ENCODE data around the gene VMP1. TPM values are rescaled to one million over a fixed set of nuclear protein-coding genes. Genes with fewer than 3 reads are reported as not detected.
"Not testable (repeated sequence)": the region's sequence is repeated elsewhere in the genome, so short reads cannot be mapped to it uniquely, and the experiment has no call there.

Gene VMP1
- total RNA-seq, 2 donors from 2014 or later, result 344 to 725 TPM

DNA sequence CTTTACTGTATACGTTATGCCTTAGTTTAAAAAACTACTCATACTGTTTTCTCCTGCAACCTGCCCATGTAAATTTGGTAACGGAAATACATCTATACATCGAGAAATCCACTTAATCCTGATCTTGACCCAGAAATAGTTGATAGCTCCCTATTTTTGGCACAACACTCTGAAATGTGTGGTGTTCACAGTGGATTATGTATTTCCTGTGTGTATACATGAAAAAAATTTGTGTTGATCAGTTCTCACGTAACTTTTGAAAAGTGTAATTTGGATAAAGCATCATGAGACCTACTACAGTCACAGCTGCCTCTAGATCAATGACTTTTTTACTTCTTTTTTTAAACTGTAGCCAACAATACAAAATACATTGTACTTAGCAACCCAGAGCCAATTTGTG is 90.7 kb downstream of the VMP1 start:
- DNase-seq (ENCODE audit: low spot score in 2 of 2), result no peak
- Mint-ChIP-seq H3K36me3 (peaks cover 6 to 29% of the 10 kb centered on the region in 2 donors), H3K9me3 (no peaks in the 10 kb centered on the region), H3K27ac (peak overlapping the region in 1 of 2 donors; percentile 33)
- ATAC-seq, result no peak

DNA sequence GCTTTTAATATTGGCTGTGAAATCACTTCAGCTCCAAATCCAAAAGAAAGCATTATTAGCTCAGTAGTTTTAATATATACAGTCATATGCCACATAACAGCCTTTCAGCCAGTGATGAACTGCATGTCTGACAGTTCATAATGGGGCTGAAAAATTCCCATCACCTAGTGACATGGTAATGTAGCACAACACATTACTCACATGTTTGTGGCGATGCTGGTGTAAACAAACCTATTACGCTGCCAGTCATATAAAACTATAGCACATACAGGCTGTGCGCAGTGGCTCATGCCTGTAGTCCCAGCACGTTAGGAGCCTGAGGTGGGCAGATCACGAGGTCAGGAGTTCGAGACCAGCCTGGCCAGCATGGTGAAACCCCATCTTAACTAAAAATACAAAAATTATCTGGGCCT is 93.1 kb downstream of the VMP1 start:
- peaks cover 6 to 24% of the 10 kb centered on the region in 2 donors for H3K36me3 Mint-ChIP-seq
- no peaks in the 10 kb centered on the region for H3K9me3 Mint-ChIP-seq
- peak in 1 of 2 donors; percentile 71 for ATAC-seq
- H3K27ac Mint-ChIP-seq, result no peak overlapping the region
- DNase-seq (ENCODE audit: low spot score in 2 of 2), result no peak

- DNase-seq (ENCODE audit: low spot score in 2 of 2) (no peak), ATAC-seq (no peak)
- Mint-ChIP-seq H3K9me3 (no peaks in the 10 kb centered on the region), H3K36me3 (peaks cover 0 to 18% of the 10 kb centered on the region in 2 donors), H3K27ac (no peak overlapping the region)
Observed at GRCh38 chr17:59802160-59802559, 94.7 kb downstream of the VMP1 start.

DNA sequence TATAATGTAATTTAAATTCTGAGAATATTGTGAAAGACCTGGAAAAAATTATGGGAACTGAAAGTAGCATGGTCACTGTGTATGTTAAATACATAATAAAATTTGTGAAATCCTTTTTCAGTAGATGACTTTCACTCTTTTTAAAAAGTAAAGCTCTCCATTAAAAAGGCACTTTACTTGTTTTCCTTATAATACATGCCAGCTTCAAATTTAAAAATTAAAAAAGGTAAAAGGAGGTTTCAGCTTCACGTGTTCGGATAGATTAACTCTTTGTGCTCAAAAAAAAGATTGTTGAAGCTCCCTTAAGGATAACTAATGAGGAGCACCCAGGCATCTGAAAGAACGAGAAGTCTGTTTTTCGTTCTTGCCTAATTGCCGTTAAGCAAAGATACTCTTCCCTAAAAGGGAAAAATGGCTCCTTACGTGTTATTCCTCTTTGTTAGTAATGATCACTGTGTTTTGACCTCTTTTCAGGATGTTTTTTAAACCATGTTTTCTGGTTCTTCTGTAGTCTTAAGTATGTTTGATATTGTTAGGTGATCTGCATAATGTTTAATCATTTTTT is 97.5 kb downstream of the VMP1 start:
- H3K36me3 Mint-ChIP-seq, result peaks cover 0 to 9% of the 10 kb centered on the region in 2 donors
- no peak for DNase-seq (ENCODE audit: low spot score in 2 of 2)
- ATAC-seq, result no peak

GRCh38 chr17:59806322-59806721 is 98.9 kb downstream of the VMP1 start:
- not testable (repeated sequence) for H3K27ac Mint-ChIP-seq; H3K36me3 Mint-ChIP-seq; H3K9me3 Mint-ChIP-seq; DNase-seq (ENCODE audit: low spot score in 2 of 2); ATAC-seq

More for the DNA sequence above, 97.5 kb downstream of the VMP1 start:
- no peak overlapping the region for H3K27ac Mint-ChIP-seq
- H3K9me3 Mint-ChIP-seq, result no peaks in the 10 kb centered on the region

DNA sequence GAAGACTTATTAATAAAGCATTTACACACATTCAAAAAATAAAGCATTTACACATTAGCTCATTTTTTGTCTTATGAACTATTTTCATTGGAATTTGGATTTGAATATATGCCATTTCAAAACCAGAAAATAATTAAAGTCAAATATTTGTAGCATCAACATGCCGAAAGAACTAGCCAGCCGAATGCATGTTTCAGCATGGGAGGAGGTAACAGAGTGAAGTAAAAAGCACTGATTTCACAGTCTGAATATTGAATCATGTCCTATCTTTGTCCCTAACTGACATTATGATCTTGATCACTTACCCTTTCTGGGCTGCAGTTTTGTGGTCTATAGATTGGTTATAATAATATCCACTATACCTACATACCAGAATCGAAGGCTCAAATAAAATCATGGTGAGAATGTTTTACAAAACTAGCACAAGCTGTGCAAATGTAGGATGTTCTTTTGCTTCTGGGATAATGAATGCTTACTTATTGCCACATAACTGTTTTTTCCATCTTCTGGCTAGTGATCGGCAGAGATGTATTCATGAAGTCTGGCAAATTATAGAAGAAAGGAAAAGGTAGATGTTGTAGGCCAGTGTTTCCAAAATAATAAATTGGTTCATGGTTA is 100.5 kb downstream of the VMP1 start:
- Mint-ChIP-seq H3K27ac (no peak overlapping the region), H3K36me3 (peaks cover 10 to 22% of the 10 kb centered on the region in 2 donors), H3K9me3 (no peaks in the 10 kb centered on the region)
- DNase-seq (ENCODE audit: low spot score in 2 of 2) (no peak), ATAC-seq (no peak)

DNA sequence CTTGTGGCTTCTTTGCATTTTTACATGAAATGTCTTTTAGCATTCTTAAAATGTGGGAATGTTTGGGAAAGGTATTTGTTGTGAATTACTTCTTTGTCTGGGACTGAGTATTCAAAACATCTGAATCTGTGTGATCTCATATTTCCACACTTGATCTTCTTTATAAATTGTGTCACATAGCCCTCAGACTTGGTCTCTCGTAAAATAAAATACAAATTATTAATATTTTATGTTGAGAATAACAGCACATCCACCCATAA is 103.4 kb downstream of the VMP1 start:
- Mint-ChIP-seq H3K36me3 (peaks cover 12 to 29% of the 10 kb centered on the region in 2 donors), H3K27ac (no peak overlapping the region), H3K9me3 (peaks cover 0 to under 1% of the 10 kb centered on the region in 2 donors)
- DNase-seq (ENCODE audit: low spot score in 2 of 2), result no peak
- no peak for ATAC-seq

GRCh38 chr17:59811209-59811608 is 103.8 kb downstream of the VMP1 start:
- ATAC-seq, result no peak
- peaks cover 0 to 3% of the 10 kb centered on the region in 2 donors for H3K9me3 Mint-ChIP-seq
- H3K36me3 Mint-ChIP-seq, result peaks cover 15 to 32% of the 10 kb centered on the region in 2 donors

DNA sequence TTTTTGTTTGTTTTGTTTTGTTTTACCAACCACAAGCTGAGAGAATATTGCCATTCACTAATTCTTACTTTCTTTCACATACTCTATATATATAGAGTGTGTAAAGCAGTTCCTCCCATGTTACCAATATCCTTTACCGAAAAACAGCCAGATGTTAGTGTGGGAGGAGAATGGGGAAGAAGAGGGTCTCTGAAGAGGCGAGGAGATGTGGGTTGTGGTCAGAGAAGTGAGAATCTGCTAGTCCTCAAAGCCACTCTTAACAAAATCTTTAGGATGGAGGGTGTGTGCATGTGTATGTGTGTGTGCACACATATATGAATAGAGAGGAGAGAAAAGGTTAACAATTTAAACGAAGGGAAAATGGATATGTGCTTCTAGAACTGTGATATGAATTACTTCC is 104.7 kb downstream of the VMP1 start:
- H3K27ac Mint-ChIP-seq, result peak overlapping the region; percentile 33 to 81
- DNase-seq (ENCODE audit: low spot score in 2 of 2) (no peak), ATAC-seq (no peak)
- H3K9me3 Mint-ChIP-seq, result peaks cover 0 to 3% of the 10 kb centered on the region in 2 donors
- peaks cover 15 to 35% of the 10 kb centered on the region in 2 donors for H3K36me3 Mint-ChIP-seq

More at GRCh38 chr17:59811209-59811608, 103.8 kb downstream of the VMP1 start:
- no peak overlapping the region for H3K27ac Mint-ChIP-seq
- DNase-seq (ENCODE audit: low spot score in 2 of 2), result no peak

DNA sequence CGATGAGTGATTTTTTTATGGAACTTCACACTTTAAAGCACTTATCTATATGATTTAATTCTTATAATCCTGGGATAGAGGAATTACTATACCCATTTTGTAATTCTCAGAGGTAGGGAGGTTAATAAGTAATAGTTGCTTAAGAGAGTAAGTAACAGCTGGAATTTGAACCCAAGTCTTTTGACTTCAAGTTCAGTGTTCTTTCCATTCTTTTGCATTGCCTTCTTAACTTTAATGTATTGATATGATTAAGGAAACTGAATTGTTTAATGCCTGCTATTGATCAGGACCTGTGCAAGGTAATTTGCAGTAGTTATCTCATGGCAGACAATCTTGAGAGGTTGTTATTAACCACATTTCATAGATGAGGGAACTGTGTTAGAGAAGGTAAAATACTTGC is 106.8 kb downstream of the VMP1 start:
- peaks cover 15 to 35% of the 10 kb centered on the region in 2 donors for H3K36me3 Mint-ChIP-seq
- ATAC-seq (no peak), DNase-seq (ENCODE audit: low spot score in 2 of 2) (no peak)
- peaks cover 0 to 3% of the 10 kb centered on the region in 2 donors for H3K9me3 Mint-ChIP-seq
- peak overlapping the region; percentile 33 to 55 for H3K27ac Mint-ChIP-seq

- ATAC-seq (no peak), DNase-seq (ENCODE audit: low spot score in 2 of 2) (no peak)
- peak overlapping the region; percentile 33 to 55 for H3K27ac Mint-ChIP-seq
Observed at GRCh38 chr17:59814685-59815084, 107.2 kb downstream of the VMP1 start.

GRCh38 chr17:59815965-59816364 is 108.5 kb downstream of the VMP1 start:
- peaks cover 22 to 49% of the 10 kb centered on the region in 2 donors for H3K36me3 Mint-ChIP-seq

More at GRCh38 chr17:59814685-59815084, 107.2 kb downstream of the VMP1 start:
- Mint-ChIP-seq H3K9me3 (peaks cover 0 to 3% of the 10 kb centered on the region in 2 donors), H3K36me3 (peaks cover 16 to 40% of the 10 kb centered on the region in 2 donors)

DNA sequence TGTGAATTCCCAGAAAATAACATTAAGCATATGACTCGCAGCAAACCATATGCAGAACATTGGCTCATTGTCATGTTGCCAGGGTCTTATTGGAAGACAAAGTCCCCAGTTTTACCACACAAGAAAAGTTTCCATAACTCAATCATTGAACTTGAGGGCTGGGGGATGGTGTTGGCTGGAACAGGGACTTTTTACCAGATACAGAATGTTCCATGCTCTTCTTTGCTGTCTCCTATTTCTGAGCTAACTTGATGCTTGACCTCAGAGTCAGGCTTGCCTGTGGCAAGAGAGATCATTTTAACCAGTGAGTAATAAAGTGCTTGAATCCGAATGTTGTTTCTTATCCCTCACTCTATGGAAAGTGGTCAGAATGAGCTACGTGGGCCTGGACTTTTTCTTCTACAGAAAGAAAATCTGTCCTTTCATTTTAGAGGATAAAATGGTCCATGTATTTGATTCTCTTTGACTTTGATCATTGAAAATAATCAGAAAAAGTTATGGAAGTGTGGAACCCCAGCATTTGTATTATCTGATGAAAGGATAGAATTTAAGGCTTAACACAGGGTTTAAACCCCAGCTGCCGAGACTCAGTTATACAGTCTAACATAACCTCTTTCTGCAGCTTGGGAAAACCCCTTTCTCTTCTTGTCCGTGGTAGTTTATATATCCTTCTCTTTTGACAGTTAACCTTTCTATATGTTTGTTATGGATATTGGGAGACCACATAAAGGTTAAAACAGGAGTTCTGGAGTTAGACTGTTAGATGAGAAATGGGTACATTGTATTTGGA is 118.3 kb downstream of the VMP1 start:
- Mint-ChIP-seq H3K27ac (peak overlapping the region; percentile 98 to 100), H3K9me3 (no peaks in the 10 kb centered on the region), H3K36me3 (peaks cover 43 to 49% of the 10 kb centered on the region in 2 donors)
- no peak for DNase-seq (ENCODE audit: low spot score in 2 of 2)
- peak; percentile 59 to 70 for ATAC-seq

More at GRCh38 chr17:59815965-59816364, 108.5 kb downstream of the VMP1 start:
- DNase-seq (ENCODE audit: low spot score in 2 of 2) (no peak), ATAC-seq (no peak)
- Mint-ChIP-seq H3K9me3 (peaks cover 0 to 3% of the 10 kb centered on the region in 2 donors), H3K27ac (peak overlapping the region; percentile 55 to 85)

DNA sequence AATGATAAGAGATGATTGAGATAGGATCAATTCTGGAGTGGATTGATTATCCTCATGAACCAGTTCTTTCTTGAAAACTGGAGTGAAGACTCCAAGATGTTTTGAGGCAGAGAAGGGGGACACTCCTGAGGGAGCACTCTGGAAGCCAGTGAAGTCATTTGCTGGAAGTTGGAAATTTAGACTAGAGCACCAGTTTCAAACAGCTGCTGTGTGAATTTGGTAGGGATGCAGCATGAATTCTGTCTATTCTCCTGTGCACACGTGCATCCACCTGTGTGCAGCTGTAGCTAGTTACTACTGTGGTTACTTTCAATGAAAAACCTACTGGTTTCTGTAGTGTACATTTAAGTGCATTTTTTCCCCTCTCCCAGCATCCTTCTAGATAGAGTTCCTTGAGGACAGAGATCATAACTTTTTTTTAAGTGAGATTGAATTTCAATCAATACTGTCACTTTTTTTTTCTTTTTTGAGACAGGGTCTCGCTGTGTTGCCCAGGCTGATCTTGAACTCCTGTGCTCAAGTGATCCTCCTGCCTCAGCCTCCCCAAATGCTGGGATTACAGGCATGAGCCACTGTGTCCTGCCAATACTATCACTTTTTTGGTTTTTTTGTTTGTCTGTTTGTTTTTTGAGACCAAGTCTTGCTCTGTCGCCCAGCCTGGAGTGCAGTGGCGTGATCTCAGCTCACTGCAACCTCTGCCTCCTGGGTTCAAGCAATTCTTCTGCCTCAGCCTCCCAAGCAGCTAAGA is 119.4 kb downstream of the VMP1 start:
- peak overlapping the region; percentile 98 to 100 for H3K27ac Mint-ChIP-seq
- peaks cover 49% of the 10 kb centered on the region in 2 donors for H3K36me3 Mint-ChIP-seq
- H3K9me3 Mint-ChIP-seq, result no peaks in the 10 kb centered on the region
- ATAC-seq, result no peak
- DNase-seq (ENCODE audit: low spot score in 2 of 2), result no peak

GRCh38 chr17:59827721-59828477 is 120.4 kb downstream of the VMP1 start:
- ATAC-seq, result no peak
- DNase-seq (ENCODE audit: low spot score in 2 of 2), result no peak
- Mint-ChIP-seq H3K9me3 (no peaks in the 10 kb centered on the region), H3K36me3 (peaks cover 42 to 43% of the 10 kb centered on the region in 2 donors), H3K27ac (peak overlapping the region; percentile 98 to 100)

GRCh38 chr17:59828478-59828760 is 121.0 kb downstream of the VMP1 start:
- Mint-ChIP-seq H3K9me3 (no peaks in the 10 kb centered on the region), H3K36me3 (peaks cover 40 to 43% of the 10 kb centered on the region in 2 donors), H3K27ac (peak overlapping the region; percentile 98 to 100)
- DNase-seq (ENCODE audit: low spot score in 2 of 2), result no peak
- ATAC-seq, result no peak
